HEK293 (cell line): ENCODE data around the gene BLVRA.
"Not testable (repeated sequence)": the region's sequence is repeated elsewhere in the genome, so short reads cannot be mapped to it uniquely, and the experiment has no call there.

Experiments used
- CTCF ChIP-seq: fragments of 450-650 bp; formaldehyde crosslinking; IDR thresholded peaks from 2 replicates; pipeline ENCODE4 v1.5.1; 2016; ENCODE audit warnings: missing biosample characterization, missing genetic modification characterization
- KLF9 ChIP-seq: fragments of 450-650 bp; formaldehyde crosslinking; IDR thresholded peaks from 2 replicates; pipeline ENCODE4 v1.5.1; 2016; ENCODE audit warnings: missing biosample characterization, missing genetic modification characterization, low read depth
- REST ChIP-seq: fragments of 450-650 bp; formaldehyde crosslinking; IDR thresholded peaks from 2 replicates; pipeline ENCODE4 v1.5.1; 2016; ENCODE audit warnings: missing biosample characterization, missing genetic modification characterization
- SCRT2 ChIP-seq: fragments of 450-650 bp; formaldehyde crosslinking; IDR thresholded peaks from 2 replicates; pipeline ENCODE4 v1.5.1; 2016; ENCODE audit warnings: missing biosample characterization, missing genetic modification characterization
- ZBTB49 ChIP-seq: fragments of 450-650 bp; formaldehyde crosslinking; IDR thresholded peaks from 2 replicates; pipeline ENCODE4 v1.5.1; 2016; ENCODE audit warnings: missing biosample characterization, missing genetic modification characterization, low read depth
- ZNF18 ChIP-seq: fragments of 450-650 bp; formaldehyde crosslinking; IDR thresholded peaks from 2 replicates; pipeline ENCODE4 v1.5.1; 2016; ENCODE audit warnings: missing biosample characterization, missing genetic modification characterization
- ZNF24 ChIP-seq: fragments of 450-650 bp; formaldehyde crosslinking; IDR thresholded peaks from 2 replicates; pipeline ENCODE4 v1.5.1; 2016; ENCODE audit warnings: missing biosample characterization, missing genetic modification characterization
- ZNF311 ChIP-seq: fragments of 450-650 bp; formaldehyde crosslinking; IDR thresholded peaks from 2 replicates; pipeline ENCODE4 v1.5.1; 2017; ENCODE audit warnings: missing biosample characterization, missing genetic modification characterization, borderline replicate concordance
- ZNF426 ChIP-seq: fragments of 450-650 bp; formaldehyde crosslinking; IDR thresholded peaks from 2 replicates; pipeline ENCODE4 v1.5.1; 2017; ENCODE audit warnings: missing biosample characterization, missing genetic modification characterization, mild to moderate bottlenecking, inconsistent platforms, moderate library complexity
- ZNF785 ChIP-seq: fragments of 450-650 bp; formaldehyde crosslinking; IDR thresholded peaks from 2 replicates; pipeline ENCODE4 v1.5.1; 2016; ENCODE audit warnings: missing biosample characterization, missing genetic modification characterization
- ZSCAN30 ChIP-seq: fragments of 450-650 bp; IDR thresholded peaks from 2 replicates; pipeline ENCODE4 v1.5.1; 2018; ENCODE audit warnings: missing biosample characterization, mild to moderate bottlenecking, missing genetic modification characterization, moderate library complexity
- ZXDB ChIP-seq: fragments of 450-650 bp; formaldehyde crosslinking; IDR thresholded peaks from 2 replicates; pipeline ENCODE4 v1.5.1; 2016; ENCODE audit warnings: missing biosample characterization, missing genetic modification characterization

DNA sequence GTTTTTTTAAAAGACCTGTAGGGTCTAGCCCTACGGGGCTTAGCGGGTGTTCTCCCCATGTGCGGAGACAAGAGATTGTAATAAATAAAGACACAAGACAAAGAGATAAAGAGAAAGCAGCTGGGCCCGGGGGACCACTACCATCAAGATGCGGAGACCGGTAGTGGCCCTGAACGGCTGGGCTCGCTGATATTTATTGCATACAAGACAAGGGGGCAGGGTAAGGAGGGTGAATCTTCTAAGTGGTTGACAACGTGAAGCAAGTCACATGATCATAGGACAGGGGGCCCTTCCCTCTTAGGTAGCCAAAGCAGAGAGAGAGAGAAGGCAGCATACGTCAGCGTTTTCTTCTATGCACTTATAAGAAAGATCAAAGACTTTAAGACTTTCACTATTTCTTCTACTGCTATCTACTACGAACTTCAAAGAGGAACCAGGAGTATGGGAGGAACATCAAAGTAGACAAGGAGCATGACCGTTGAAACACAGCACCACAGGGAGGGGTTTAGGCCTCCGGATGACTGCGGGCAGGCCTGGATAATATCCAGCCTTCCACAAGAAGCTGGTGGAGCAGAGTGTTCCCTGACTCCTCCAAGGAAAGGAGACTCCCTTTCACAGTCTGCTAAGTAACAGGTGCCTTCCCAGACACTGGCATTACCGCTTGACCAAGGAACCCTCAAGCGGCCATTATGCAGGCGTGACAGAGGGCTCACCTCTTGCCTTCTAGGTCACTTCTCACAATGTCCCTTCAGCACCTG is 23.7 kb upstream of the BLVRA start:
- not testable (repeated sequence) for TF ChIP-seq ZNF311, CTCF, SCRT2, REST, ZXDB, ZNF24, KLF9, ZNF785, ZNF426, ZSCAN30, ZNF18, ZBTB49 (tag by site-specific recombination)
